ENCODE results near the gene ENOX1.

ENOX1 gene

GRCh38 chr13:43785261-43785649, 1.5 kb downstream of the ENOX1 start:
- no peak for DNase-seq

- no peak for DNase-seq
These were observed 2.3 kb downstream of the ENOX1 start for GRCh38 chr13:43784496-43784895.

- peak; percentile 47 for DNase-seq
These were observed 3.0 kb downstream of the ENOX1 start for GRCh38 chr13:43783820-43784219.

- no peak for DNase-seq
These were observed 4.1 kb downstream of the ENOX1 start for GRCh38 chr13:43782686-43783085.

- DNase-seq: no peak
These were observed 6.1 kb downstream of the ENOX1 start for GRCh38 chr13:43780666-43781065.

GRCh38 chr13:43776501-43777079, 10.2 kb downstream of the ENOX1 start:
- no peak for DNase-seq

- DNase-seq: no peak
These were observed 10.8 kb downstream of the ENOX1 start for GRCh38 chr13:43776006-43776405.

- no peak for DNase-seq
These were observed 13.2 kb downstream of the ENOX1 start for GRCh38 chr13:43773602-43774001.

GRCh38 chr13:43770871-43771270, 15.9 kb downstream of the ENOX1 start:
- no peak for DNase-seq

GRCh38 chr13:43769529-43769928, 17.2 kb downstream of the ENOX1 start:
- DNase-seq: no peak

- DNase-seq: peak; percentile 49
These were observed 19.3 kb downstream of the ENOX1 start for GRCh38 chr13:43767341-43767931.

- DNase-seq: no peak
These were observed 20.0 kb downstream of the ENOX1 start for GRCh38 chr13:43766725-43767124.

- no peak for DNase-seq
These were observed 22.4 kb downstream of the ENOX1 start for GRCh38 chr13:43764349-43764748.

- DNase-seq: no peak
These were observed 23.5 kb downstream of the ENOX1 start for GRCh38 chr13:43763143-43763759.

GRCh38 chr13:43761616-43762315, 25.0 kb downstream of the ENOX1 start:
- DNase-seq: no peak

GRCh38 chr13:43760257-43760656, 26.5 kb downstream of the ENOX1 start:
- no peak for DNase-seq

- DNase-seq: no peak
These were observed 27.9 kb downstream of the ENOX1 start for GRCh38 chr13:43758834-43759233.

- DNase-seq: no peak
These were observed 29.5 kb downstream of the ENOX1 start for GRCh38 chr13:43757266-43757665.

GRCh38 chr13:43755844-43756243, 30.9 kb downstream of the ENOX1 start:
- DNase-seq: no peak

GRCh38 chr13:43751624-43752023, 35.1 kb downstream of the ENOX1 start:
- DNase-seq: no peak

GRCh38 chr13:43749503-43749902, 37.3 kb downstream of the ENOX1 start:
- no peak for DNase-seq

- no peak for DNase-seq
These were observed 42.3 kb downstream of the ENOX1 start for GRCh38 chr13:43744261-43745031.

- no peak for DNase-seq
These were observed 43.9 kb downstream of the ENOX1 start for GRCh38 chr13:43742911-43743310.

All from NCI-H1105 (cell line).